GM18505 (cell line): ENCODE data around the gene NTRK2.

Experiments used
- ATAC-seq: cut with Tn5 transposase; IDR thresholded peaks from one replicate; pipeline ENCODE4 v1.9.1; 2021; ENCODE audit not compliant: unreplicated experiment
- POLR2A ChIP-seq: IDR thresholded peaks from 4 replicates; pipeline ENCODE4 v1.6.1; 2011; ENCODE audit warnings: borderline replicate concordance; ENCODE audit not compliant: insufficient read depth, insufficient read length; ENCODE audit errors: extremely low read depth

Gene NTRK2

DNA sequence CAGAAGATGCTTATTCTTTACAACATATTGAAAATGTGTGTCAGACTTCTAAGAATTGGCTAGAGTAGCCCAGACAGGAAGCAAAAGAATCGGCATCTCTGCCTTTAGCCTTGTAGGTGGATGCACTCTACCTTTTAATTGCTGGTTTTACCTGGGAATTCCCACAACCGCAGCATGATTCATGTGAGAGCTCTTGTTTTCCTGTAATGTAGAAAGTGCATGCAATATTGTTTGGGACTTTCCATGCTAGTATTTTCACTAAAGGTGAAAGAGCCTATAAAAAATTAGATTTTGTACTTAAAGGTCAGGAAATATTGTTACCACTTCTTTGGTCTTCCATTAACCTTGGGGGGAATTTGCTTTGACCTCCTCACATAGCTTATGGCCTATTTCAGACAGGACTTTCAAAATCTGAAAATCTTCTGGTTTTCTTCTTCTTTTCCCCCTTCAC, 89.8 kb downstream of the NTRK2 start:
- TF ChIP-seq POLR2A = no peak
- ATAC-seq = no peak

DNA sequence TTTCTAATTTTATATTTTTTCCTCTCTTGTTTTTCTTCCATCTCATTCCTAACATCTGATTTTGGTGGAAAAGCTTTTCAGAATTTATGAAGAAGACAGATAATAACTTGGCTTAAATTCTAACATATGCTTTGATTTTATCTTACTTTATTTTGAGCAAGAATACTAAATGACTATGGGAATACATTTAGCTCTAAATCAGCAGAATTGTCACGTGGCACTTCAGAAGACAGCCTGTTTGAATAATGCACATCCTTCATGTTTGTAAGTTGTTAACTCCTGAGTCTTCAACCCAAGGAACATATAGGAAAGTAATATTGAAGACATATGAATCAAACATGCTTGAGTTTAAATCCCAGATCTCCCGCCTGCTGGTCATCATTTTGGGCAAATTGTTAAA, 90.3 kb downstream of the NTRK2 start:
- ATAC-seq = no peak
- TF ChIP-seq POLR2A = no peak

DNA sequence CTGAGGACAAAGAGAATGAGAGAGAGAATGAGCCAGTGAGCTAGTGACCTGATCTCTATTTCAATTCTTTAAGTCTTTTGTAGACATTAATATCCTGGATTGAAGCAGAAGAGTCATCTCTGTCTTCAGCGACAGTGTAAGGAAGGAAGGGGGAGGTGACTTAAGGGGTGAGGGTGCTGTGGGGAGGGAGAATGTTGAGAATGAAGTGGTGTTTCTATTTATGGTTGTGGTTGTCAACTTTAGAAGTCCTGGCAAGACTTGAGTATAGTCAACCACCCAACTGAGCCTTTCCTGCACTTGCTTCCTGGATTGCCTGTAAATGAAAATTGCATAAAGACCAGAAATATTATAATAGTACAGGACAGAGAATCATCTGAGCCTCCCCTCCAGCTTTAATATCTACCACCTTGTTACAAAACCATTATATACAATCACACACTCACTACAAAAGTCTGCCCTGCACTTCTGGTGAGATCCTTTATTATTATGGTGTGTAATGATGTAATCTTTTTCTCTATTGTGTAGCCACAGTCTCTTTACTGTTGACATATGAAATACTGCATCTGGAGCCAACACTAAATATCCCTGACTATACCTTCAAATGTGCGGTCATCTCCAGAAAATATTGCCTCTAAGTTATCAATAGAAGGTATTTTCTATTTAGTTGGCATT, 91.7 kb downstream of the NTRK2 start:
- peak; percentile 62 for ATAC-seq
- TF ChIP-seq POLR2A = no peak

DNA sequence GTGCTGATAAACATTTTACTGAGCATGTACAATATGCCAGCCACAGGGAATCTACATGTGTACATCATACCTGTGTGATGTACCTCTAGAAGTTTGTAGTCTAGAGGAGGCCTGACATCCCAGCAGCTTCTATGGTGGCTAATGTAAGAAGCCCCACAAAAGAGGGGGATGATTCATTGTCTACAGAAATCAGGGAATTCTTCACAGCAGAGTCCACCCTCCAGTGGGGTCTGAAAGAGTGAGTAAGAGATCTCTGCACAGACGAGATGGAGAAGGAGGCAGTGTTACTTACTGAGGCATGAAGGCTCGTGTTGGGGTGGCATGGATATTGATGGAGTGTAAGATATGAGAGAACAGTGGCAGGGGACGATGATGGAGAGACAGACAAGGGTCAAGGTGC, 103.0 kb downstream of the NTRK2 start:
- no peak for TF ChIP-seq POLR2A
- ATAC-seq = no peak

DNA sequence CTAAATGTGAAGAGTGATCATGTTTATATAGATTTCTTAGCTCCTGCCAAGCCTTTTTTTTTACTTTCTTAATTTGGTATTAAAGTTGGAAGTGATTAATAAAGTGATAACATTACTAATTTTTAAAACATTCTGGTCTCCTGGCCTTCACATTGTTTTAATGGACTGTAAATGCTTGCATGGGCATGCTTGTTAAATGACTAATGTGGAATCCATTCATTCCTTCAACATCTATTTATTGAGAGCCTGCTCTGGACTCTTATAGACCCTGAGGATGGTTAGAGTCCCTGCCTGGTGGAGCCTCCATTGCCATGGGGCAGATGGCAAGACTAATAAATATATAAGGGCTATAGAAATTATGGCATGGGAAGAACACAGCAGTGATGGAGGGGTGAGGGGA, 103.5 kb downstream of the NTRK2 start:
- no peak for TF ChIP-seq POLR2A
- no peak for ATAC-seq

DNA sequence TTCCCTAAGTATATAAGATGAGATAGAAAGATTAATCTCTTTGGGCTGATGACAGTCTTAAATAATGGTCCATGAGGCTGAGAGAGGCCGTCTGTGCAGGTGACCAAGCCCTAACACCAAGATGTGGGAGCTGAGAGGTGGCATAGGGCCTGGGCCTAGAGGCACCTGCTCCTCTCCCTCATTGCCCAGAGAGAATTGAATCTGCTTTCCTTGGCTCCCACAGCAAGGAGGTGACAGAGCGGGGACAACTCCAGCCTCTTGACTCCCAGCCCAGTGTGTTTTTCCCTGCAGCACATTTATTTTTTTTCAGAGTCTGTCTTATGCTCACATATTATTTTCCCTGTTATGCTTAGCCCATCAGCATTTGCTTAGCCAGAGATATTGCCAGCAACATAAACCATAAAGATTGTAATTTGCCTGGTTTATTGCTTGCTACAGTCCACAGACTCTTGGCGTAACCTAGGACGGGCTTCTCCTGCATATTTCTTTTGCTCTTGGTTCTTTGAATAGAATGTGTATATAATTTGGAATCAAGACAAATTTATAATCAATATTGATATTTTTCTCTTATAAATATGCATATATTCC, 105.6 kb downstream of the NTRK2 start:
- ATAC-seq = no peak
- TF ChIP-seq POLR2A = no peak

DNA sequence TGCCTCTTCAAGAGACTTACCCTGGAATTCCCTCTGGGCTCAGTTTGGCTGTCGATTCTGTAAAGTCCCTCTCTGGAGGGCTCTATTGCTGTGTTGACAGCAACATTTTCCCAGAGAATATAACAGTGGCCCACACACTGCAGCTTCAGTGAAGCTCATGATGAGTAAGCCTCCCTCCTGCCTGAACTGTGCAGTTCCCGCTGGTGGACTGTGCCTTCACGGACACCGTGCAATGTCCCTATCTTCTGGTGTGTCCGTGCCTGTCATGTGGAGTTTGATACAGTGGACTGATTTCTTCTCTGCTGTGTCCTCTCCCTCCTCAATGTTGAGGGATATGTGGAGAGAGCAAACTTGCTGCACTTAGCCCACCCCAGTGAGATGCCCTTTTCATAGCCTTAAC, 109.0 kb downstream of the NTRK2 start:
- no peak for TF ChIP-seq POLR2A
- no peak for ATAC-seq

DNA sequence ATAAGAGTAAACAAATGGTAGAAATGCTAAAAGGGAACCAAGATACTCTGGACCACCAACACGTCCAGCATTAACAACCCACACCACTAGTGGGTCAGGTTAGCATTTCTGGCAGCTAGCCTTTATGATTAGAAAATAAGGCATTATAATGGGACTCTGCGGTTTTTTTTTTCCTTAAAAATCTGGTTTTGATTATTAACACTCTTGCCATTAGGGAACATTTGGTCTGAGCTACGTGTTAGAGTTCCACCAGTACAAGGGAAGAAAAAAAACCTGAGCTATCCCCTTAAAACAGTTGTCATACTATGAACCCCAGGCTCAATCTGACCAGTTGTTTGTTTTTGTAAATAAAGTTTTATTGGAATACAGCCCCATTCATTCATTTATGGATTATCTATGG, 110.4 kb downstream of the NTRK2 start:
- TF ChIP-seq POLR2A = no peak
- ATAC-seq = no peak

DNA sequence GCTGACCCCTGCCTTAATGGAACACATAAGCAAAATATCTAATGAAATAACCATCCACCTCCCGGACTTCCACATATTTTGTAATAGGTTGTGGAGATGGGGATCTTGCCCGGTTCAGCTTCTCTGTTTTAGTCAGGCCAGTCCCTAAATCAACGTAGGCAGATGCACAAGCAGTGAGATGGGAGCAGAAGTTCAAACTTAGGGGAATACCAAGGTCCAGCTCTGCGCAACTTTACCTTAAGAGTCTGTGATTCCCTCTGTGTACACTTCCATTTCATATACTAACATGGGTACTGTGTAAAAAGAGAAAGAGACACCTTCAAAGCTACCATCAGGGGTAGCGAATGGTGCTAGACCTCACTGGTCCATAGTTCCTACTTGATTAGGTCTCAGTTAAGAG, 110.9 kb downstream of the NTRK2 start:
- no peak for ATAC-seq
- TF ChIP-seq POLR2A = no peak

DNA sequence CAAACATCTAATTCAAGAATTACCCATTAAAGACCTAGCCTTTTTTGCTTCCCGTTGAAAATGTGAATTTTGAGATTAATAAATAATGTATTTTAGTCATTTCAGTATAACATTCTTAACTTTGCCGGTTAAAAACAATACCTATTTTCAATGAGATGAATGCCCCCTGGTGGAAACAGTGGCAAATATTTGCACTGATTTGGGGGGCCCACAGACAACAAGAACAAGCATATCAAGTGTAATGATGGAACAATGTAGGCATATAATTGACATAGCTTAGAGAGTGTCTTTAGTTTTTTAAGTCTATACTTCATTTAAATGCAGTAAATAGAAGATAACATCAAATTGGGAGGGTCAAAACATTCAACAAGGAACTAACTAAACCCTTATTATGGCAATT, 111.9 kb downstream of the NTRK2 start:
- no peak for TF ChIP-seq POLR2A
- no peak for ATAC-seq

DNA sequence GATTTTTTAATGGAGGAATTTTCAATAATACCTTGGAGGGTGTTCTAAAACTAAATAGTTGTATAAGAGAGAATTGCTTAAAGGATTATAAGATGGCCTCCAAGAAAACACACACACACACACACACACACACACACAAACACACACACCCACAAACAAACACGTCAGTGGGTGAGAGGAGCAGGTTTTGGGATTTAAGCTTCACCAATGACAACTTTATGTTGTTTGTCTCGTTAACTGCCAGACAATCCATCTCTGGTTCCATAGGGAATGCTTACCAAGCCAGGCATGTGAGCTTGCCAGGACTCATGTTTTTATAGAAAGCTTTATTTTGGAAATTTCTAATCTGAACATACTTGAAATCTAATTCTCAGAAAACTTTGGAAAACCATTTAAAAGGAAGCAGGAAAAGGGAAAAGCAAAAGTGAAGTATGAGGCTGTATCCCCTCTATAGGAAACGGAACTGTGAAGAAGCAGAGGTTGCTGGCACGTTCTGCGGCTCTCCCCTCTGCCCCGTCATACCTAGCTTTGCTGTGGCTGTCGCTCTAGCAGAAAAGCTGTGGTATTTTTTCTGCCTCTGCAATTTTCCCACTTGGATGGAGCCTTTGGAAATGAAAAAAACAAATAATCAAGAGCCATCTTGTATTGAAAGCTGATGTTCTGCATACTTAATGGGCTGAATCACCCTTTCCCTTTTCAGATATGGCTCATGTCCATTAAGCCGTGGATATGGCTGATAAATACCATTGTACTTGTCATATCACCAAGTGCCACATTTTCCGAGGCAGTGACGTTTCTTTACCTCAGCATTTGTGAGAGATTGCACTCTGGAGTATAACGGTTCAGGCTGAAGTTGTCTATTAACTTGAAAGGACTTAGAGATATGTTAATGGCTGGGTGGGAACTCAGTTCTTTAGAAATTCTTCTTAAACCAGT, 112.7 kb downstream of the NTRK2 start:
- TF ChIP-seq POLR2A = no peak
- no peak for ATAC-seq

DNA sequence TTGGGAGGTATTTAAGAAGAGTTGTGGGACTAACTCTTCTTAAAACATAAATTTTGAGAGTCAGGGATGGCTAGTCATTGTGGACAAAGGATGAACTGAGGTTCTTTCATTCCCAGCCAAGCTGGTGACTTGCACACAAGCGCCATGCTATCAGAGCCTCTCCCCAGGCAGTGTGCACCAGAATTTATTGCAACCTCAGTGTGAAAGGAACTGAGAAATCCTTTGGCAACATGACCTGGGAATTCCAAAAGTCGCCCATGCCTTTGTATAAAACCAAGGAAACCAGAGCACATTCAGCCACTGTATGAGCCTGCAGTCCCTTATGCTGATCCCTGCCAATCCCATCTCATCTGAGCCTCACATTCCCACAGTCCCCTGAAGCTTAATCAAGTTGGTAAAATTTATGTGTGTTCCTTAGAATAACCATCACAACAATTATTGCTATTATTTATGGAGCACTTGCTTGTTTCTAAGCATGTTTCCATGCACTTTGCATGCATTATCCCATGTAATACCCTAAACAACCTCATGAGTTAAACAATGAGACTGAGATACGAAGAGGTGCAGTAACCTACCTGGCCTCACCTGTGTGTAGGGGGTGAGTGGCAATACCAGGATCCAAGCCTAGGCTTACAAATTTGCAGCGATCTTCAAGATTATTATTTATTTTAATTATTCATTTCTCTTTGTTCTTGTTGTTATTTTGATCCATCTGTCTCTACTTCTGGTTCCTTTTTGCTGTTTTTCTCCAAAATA, 116.4 kb downstream of the NTRK2 start:
- ATAC-seq = no peak
- no peak for TF ChIP-seq POLR2A
